IPS-18a (cell line): Measurements from ENCODE around the gene PLEKHA8.

Experiments
- H3K27ac ChIP-seq: one replicate; pipeline ENCODE4 v1.5.1; 2013; ENCODE audit warnings: low read length
- H3K27me3 ChIP-seq: one replicate; pipeline ENCODE4 v1.6.1; 2013; ENCODE audit warnings: mild to moderate bottlenecking, low read length; ENCODE audit not compliant: control insufficient read depth, insufficient read depth
- H3K36me3 ChIP-seq: one replicate; pipeline ENCODE4 v1.6.1; 2013; ENCODE audit warnings: low read depth, low read length; ENCODE audit not compliant: control insufficient read depth
- H3K4me1 ChIP-seq: one replicate; pipeline ENCODE4 v1.6.1; 2013; ENCODE audit warnings: low read depth, low read length; ENCODE audit not compliant: control insufficient read depth
- H3K4me3 ChIP-seq: one replicate; pipeline ENCODE4 v1.5.1; 2013; ENCODE audit warnings: low read length
- H3K9ac ChIP-seq: one replicate; pipeline ENCODE4 v1.6.1; 2013; ENCODE audit warnings: mild to moderate bottlenecking, low read length, moderate library complexity
- H3K9me3 ChIP-seq: one replicate; pipeline ENCODE4 v1.6.1; 2013; ENCODE audit warnings: low read depth, low read length; ENCODE audit not compliant: control insufficient read depth

The PLEKHA8 gene

GRCh38 chr7:29996321-29996720 is 31.9 kb upstream of the PLEKHA8 start:
- H3K9ac ChIP-seq: no peak overlapping the region
- no peak overlapping the region for H3K27ac ChIP-seq
- H3K4me3 ChIP-seq: no peak overlapping the region
- H3K4me1 ChIP-seq: no peaks in the 10 kb centered on the region
- H3K27me3 ChIP-seq: no peaks in the 10 kb centered on the region
- peaks cover 4% of the 10 kb centered on the region for H3K9me3 ChIP-seq
- no peaks in the 10 kb centered on the region for H3K36me3 ChIP-seq

GRCh38 chr7:29998489-29998888 is 29.7 kb upstream of the PLEKHA8 start:
- H3K36me3 ChIP-seq: no peaks in the 10 kb centered on the region
- no peaks in the 10 kb centered on the region for H3K27me3 ChIP-seq
- no peak overlapping the region for H3K9ac ChIP-seq
- H3K4me3 ChIP-seq: no peak overlapping the region
- H3K9me3 ChIP-seq: peaks cover 1% of the 10 kb centered on the region
- H3K27ac ChIP-seq: no peak overlapping the region
- no peaks in the 10 kb centered on the region for H3K4me1 ChIP-seq

- Histone ChIP-seq H3K27ac (no peak overlapping the region), H3K9ac (no peak overlapping the region), H3K4me1 (peaks cover 9% of the 10 kb centered on the region), H3K4me3 (no peak overlapping the region), H3K36me3 (no peaks in the 10 kb centered on the region), H3K9me3 (no peaks in the 10 kb centered on the region), H3K27me3 (no peaks in the 10 kb centered on the region)
Measured at GRCh38 chr7:30001998-30002397, 26.2 kb upstream of the PLEKHA8 start.

GRCh38 chr7:30003098-30003497 is 25.1 kb upstream of the PLEKHA8 start:
- Histone ChIP-seq H3K27ac (no peak overlapping the region), H3K9me3 (no peaks in the 10 kb centered on the region), H3K4me1 (peaks cover 9% of the 10 kb centered on the region), H3K4me3 (no peak overlapping the region), H3K27me3 (no peaks in the 10 kb centered on the region), H3K9ac (no peak overlapping the region), H3K36me3 (no peaks in the 10 kb centered on the region)

GRCh38 chr7:30005464-30005863 is 22.7 kb upstream of the PLEKHA8 start:
- peaks cover 9% of the 10 kb centered on the region for H3K4me1 ChIP-seq
- H3K36me3 ChIP-seq: no peaks in the 10 kb centered on the region
- no peak overlapping the region for H3K9ac ChIP-seq
- no peak overlapping the region for H3K27ac ChIP-seq
- H3K9me3 ChIP-seq: no peaks in the 10 kb centered on the region
- no peak overlapping the region for H3K4me3 ChIP-seq
- H3K27me3 ChIP-seq: no peaks in the 10 kb centered on the region

GRCh38 chr7:30010021-30010420 is 18.2 kb upstream of the PLEKHA8 start:
- Histone ChIP-seq H3K9ac (no peak overlapping the region), H3K27ac (no peak overlapping the region), H3K4me1 (peaks cover 8% of the 10 kb centered on the region), H3K27me3 (no peaks in the 10 kb centered on the region), H3K4me3 (no peak overlapping the region), H3K36me3 (peaks cover 6% of the 10 kb centered on the region), H3K9me3 (no peaks in the 10 kb centered on the region)

GRCh38 chr7:30012757-30013156 is 15.5 kb upstream of the PLEKHA8 start:
- Histone ChIP-seq H3K36me3 (peaks cover 6% of the 10 kb centered on the region), H3K4me1 (no peaks in the 10 kb centered on the region), H3K4me3 (no peak overlapping the region), H3K27me3 (no peaks in the 10 kb centered on the region), H3K9ac (no peak overlapping the region), H3K9me3 (no peaks in the 10 kb centered on the region), H3K27ac (no peak overlapping the region)

- Histone ChIP-seq H3K27me3 (no peaks in the 10 kb centered on the region), H3K9me3 (no peaks in the 10 kb centered on the region), H3K36me3 (peaks cover 15% of the 10 kb centered on the region), H3K4me1 (no peaks in the 10 kb centered on the region), H3K4me3 (no peak overlapping the region), H3K9ac (no peak overlapping the region), H3K27ac (no peak overlapping the region)
Measured at GRCh38 chr7:30018451-30018850, 9.8 kb upstream of the PLEKHA8 start.

GRCh38 chr7:30019387-30019786 is 8.8 kb upstream of the PLEKHA8 start:
- peaks cover 11% of the 10 kb centered on the region for H3K36me3 ChIP-seq

GRCh38 chr7:30019960-30020359 is 8.3 kb upstream of the PLEKHA8 start:
- H3K9me3 ChIP-seq: no peaks in the 10 kb centered on the region
- H3K4me3 ChIP-seq: no peak overlapping the region
- peaks cover under 1% of the 10 kb centered on the region for H3K4me1 ChIP-seq
- H3K27ac ChIP-seq: no peak overlapping the region
- peaks cover 9% of the 10 kb centered on the region for H3K36me3 ChIP-seq
- H3K9ac ChIP-seq: no peak overlapping the region
- no peaks in the 10 kb centered on the region for H3K27me3 ChIP-seq

More at GRCh38 chr7:30019387-30019786, 8.8 kb upstream of the PLEKHA8 start:
- Histone ChIP-seq H3K4me1 (no peaks in the 10 kb centered on the region), H3K9ac (no peak overlapping the region), H3K27me3 (no peaks in the 10 kb centered on the region), H3K27ac (no peak overlapping the region), H3K4me3 (no peak overlapping the region), H3K9me3 (no peaks in the 10 kb centered on the region)

GRCh38 chr7:30020535-30020934 is 7.7 kb upstream of the PLEKHA8 start:
- Histone ChIP-seq H3K27ac (no peak overlapping the region), H3K4me3 (no peak overlapping the region)

GRCh38 chr7:30022991-30023390 is 5.2 kb upstream of the PLEKHA8 start:
- Histone ChIP-seq H3K9me3 (no peaks in the 10 kb centered on the region), H3K27ac (no peak overlapping the region), H3K27me3 (no peaks in the 10 kb centered on the region), H3K36me3 (peaks cover 9% of the 10 kb centered on the region), H3K9ac (no peak overlapping the region), H3K4me1 (peaks cover 16% of the 10 kb centered on the region), H3K4me3 (no peak overlapping the region)

More at GRCh38 chr7:30020535-30020934, 7.7 kb upstream of the PLEKHA8 start:
- peaks cover 6% of the 10 kb centered on the region for H3K4me1 ChIP-seq
- H3K9me3 ChIP-seq: no peaks in the 10 kb centered on the region
- peaks cover 9% of the 10 kb centered on the region for H3K36me3 ChIP-seq
- H3K27me3 ChIP-seq: no peaks in the 10 kb centered on the region
- no peak overlapping the region for H3K9ac ChIP-seq
